Osteocyte (in vitro differentiated cells): ENCODE measurements around the gene ITFG1. TPM values are rescaled to one million over a fixed set of nuclear protein-coding genes. Genes with fewer than 3 reads are reported as not detected.
A peak's percentile ranks its signal among the peaks of the same experiment; 100 is the strongest.

ENCODE experiments used
- DNase-seq: peaks from one replicate; pipeline ENCODE4 v3.0.0; 2021; ENCODE audit warnings: mixed read lengths; ENCODE audit not compliant: unreplicated experiment; ENCODE audit errors: extremely low spot score
- H3K27ac Mint-ChIP-seq: one replicate; pipeline ENCODE4 v1.8.0; 2021; ENCODE audit warnings: mild to moderate bottlenecking, mixed read lengths; ENCODE audit not compliant: unreplicated experiment
- H3K27me3 Mint-ChIP-seq: one replicate; pipeline ENCODE4 v1.8.0; 2021; ENCODE audit warnings: mixed read lengths; ENCODE audit not compliant: unreplicated experiment
- H3K36me3 Mint-ChIP-seq: one replicate; pipeline ENCODE4 v1.8.0; 2021; ENCODE audit warnings: mixed read lengths; ENCODE audit not compliant: unreplicated experiment
- H3K4me1 Mint-ChIP-seq: one replicate; pipeline ENCODE4 v1.8.0; 2021; ENCODE audit warnings: mixed read lengths; ENCODE audit not compliant: unreplicated experiment
- H3K4me3 Mint-ChIP-seq: one replicate; pipeline ENCODE4 v1.8.0; 2021; ENCODE audit warnings: mild to moderate bottlenecking, moderate library complexity, mixed read lengths; ENCODE audit not compliant: unreplicated experiment
- H3K9me3 Mint-ChIP-seq: one replicate; pipeline ENCODE4 v1.8.0; 2021; ENCODE audit warnings: mixed read lengths; ENCODE audit not compliant: unreplicated experiment
- total RNA-seq: library from RNA; stranded (reverse); gene quantifications from 2 replicates; pipeline ENCODE4 v1.2.1, GENCODE V29; 2021
- TF ChIP-seq, protein P1 (sequence below): fragments of 200-600 bp; sonication (generic); IDR thresholded peaks from 2 replicates; pipeline ENCODE4 v1.5.0; 2021; ENCODE audit warnings: antibody characterized with exemption, mild to moderate bottlenecking, moderate library complexity

ITFG1 gene
- total RNA-seq, 1 donor from 2014 or later = 69.5 TPM

DNA sequence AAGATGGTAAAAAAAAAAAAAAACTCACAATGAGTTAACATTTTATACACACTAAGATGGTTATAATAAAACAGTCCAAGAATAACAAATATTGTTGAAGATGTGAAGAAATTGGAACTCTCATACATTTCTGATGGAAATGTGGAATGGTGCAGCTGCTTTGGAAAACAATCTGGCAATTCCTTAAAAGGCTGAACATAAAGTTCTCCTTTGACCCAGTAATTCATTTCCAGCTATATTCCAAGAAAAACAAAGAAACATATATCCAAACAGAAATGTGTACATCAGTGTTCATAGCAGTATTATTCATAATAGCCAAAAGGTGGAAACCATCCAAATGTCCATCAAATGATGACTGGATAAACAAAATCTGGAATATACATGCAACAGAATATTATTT lies 219.8 kb downstream of the ITFG1 start:
- Mint-ChIP-seq H3K4me3 (no peak overlapping the region), H3K27ac (peak overlapping the region; percentile 34), H3K4me1 (peaks cover 26% of the 10 kb centered on the region), H3K27me3 (no peaks in the 10 kb centered on the region), H3K9me3 (no peaks in the 10 kb centered on the region), H3K36me3 (peaks cover 15% of the 10 kb centered on the region)
- TF ChIP-seq, protein P1, sequence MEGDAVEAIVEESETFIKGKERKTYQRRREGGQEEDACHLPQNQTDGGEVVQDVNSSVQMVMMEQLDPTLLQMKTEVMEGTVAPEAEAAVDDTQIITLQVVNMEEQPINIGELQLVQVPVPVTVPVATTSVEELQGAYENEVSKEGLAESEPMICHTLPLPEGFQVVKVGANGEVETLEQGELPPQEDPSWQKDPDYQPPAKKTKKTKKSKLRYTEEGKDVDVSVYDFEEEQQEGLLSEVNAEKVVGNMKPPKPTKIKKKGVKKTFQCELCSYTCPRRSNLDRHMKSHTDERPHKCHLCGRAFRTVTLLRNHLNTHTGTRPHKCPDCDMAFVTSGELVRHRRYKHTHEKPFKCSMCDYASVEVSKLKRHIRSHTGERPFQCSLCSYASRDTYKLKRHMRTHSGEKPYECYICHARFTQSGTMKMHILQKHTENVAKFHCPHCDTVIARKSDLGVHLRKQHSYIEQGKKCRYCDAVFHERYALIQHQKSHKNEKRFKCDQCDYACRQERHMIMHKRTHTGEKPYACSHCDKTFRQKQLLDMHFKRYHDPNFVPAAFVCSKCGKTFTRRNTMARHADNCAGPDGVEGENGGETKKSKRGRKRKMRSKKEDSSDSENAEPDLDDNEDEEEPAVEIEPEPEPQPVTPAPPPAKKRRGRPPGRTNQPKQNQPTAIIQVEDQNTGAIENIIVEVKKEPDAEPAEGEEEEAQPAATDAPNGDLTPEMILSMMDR = no peak
- DNase-seq = no peak

DNA sequence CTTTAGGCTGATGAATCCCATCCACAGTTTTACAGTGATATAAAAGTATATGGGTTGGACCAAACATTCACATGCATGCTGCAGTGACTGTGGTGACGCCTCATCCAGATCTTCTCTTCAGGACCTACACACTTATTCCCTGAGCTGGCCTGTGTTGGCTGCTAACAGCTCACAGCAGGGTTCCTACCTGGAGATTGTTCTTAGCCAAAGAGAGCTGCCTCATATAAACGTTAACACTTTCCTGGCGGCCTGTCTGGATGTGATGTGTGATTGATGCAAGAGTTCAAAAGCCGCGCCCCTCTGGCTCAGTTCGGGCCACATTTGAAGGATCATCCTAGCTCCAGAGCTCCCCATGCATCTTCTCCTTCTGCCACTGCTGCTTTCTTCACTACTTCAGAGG lies 224.1 kb downstream of the ITFG1 start:
- no peak overlapping the region for H3K4me3 Mint-ChIP-seq
- DNase-seq = no peak
- H3K36me3 Mint-ChIP-seq = peaks cover 22% of the 10 kb centered on the region
- no peaks in the 10 kb centered on the region for H3K27me3 Mint-ChIP-seq
- no peaks in the 10 kb centered on the region for H3K9me3 Mint-ChIP-seq
- TF ChIP-seq, protein P1 = no peak
- peaks cover 24% of the 10 kb centered on the region for H3K4me1 Mint-ChIP-seq
- no peak overlapping the region for H3K27ac Mint-ChIP-seq

DNA sequence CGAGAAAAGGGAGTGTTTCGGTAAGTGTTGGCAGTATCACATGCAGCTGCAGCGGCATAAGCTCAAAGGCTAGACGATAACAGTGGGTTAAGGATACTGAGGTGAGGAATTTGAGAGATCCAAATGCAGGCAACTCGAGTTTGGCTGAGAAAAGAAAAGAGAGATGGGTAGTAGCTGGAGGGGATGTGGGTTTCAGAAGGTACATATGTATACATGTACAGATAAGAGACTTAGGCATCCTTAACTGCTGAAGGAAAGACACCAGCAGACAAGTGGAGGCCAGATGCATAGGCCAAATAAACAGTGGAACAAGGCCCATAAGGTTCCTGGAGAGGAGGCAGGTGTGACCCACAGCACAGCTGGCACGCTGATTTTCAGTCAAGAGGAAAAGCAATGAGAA lies 230.6 kb downstream of the ITFG1 start:
- TF ChIP-seq, protein P1 = no peak
- no peak overlapping the region for H3K27ac Mint-ChIP-seq
- no peak overlapping the region for H3K4me3 Mint-ChIP-seq
- no peaks in the 10 kb centered on the region for H3K4me1 Mint-ChIP-seq
- no peaks in the 10 kb centered on the region for H3K9me3 Mint-ChIP-seq
- no peaks in the 10 kb centered on the region for H3K27me3 Mint-ChIP-seq
- H3K36me3 Mint-ChIP-seq = peaks cover 15% of the 10 kb centered on the region
- no peak for DNase-seq

DNA sequence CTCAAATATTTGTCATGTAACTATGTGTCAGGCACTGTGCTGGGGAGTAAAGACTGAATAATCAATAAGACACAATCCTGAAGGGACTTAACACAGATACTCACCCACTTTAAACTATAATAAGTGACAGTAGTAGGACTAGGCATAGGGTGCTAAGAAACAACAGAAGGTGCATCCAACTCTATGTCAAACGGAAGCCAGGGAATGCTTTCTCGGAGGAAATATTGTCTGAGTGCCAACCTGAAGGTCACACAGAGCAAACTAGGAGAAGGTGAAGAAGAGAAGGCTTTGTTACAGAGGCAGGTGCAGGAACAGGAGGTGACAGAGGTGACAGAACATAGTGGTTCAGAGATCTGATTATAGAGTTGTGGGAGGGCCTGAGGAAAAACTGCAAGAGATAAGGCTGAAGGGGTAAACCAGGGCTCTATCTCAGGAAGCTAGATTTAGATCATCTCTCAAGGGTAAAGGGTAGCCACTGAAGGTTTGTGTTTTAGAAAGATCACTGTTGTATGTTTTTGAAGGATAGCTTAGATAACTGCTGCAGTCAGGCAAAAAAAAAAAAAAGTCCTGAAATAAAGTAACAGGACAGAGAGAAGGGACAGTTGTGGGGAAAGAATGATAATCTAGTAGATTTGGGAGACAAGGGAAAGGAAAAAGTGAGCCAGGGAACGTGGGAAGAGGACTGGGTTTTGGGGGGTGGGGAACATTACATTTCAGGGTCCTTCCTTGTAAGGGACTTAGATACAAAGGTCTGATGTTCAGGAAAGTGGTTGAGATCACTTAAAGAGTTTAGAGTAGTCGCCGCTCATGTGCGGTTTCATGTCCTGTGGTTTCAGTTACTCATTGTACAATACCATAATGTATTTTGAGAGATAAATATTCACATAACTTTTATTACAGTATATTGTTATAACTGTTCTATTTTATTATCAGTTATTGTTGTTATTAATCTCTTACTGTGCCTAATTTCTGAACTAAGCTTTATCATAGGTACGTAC lies 231.5 kb downstream of the ITFG1 start:
- no peak overlapping the region for H3K27ac Mint-ChIP-seq

DNA sequence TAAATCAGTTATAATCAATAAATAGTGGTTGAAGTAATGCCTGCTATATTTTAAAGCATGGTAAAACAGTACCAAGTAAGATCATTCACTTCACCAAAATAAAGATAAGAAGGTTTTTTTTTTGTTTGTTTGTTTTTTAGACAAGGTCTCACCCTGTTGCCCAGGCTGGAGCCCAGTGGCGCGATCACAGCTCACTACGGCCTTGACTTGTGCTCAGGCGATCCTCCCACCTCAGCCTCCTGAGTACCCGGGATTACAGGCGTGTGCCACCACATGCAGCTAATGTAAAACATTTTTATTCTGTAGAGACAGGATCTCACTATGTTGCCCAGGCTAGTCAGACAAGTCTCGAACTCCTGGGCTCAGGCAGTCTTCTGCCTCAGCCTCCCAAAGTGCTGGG lies 232.6 kb downstream of the ITFG1 start:
- Mint-ChIP-seq H3K27me3 (no peaks in the 10 kb centered on the region), H3K4me3 (no peak overlapping the region), H3K4me1 (no peaks in the 10 kb centered on the region), H3K27ac (no peak overlapping the region), H3K36me3 (peaks cover 17% of the 10 kb centered on the region), H3K9me3 (peaks cover 4% of the 10 kb centered on the region)
- TF ChIP-seq, protein P1 = no peak
- DNase-seq = no peak

More for the DNA sequence above, 231.5 kb downstream of the ITFG1 start:
- peaks cover 17% of the 10 kb centered on the region for H3K36me3 Mint-ChIP-seq
- H3K27me3 Mint-ChIP-seq = no peaks in the 10 kb centered on the region
- H3K9me3 Mint-ChIP-seq = peaks cover 2% of the 10 kb centered on the region
- no peak for DNase-seq
- H3K4me1 Mint-ChIP-seq = no peaks in the 10 kb centered on the region
- TF ChIP-seq, protein P1 = no peak
- H3K4me3 Mint-ChIP-seq = no peak overlapping the region
